NCI-H345 treated with DMSO at 0.1 percent for 48 hours (cell line): ENCODE measurements around the gene NAT10.

Experiments
- DNase-seq: peaks from one replicate; lab custom pipeline; 2025; ENCODE audit not compliant: unreplicated experiment; lab: John Stamatoyannopoulos, UW

NAT10 gene

GRCh38 chr11:34105957-34106504 is 602 bp downstream of the NAT10 start:
- DNase-seq: peak; percentile 17

- DNase-seq: no peak
Measured at GRCh38 chr11:34111722-34112270, 6.4 kb downstream of the NAT10 start.

- no peak for DNase-seq
Measured at GRCh38 chr11:34114014-34114413, 8.6 kb downstream of the NAT10 start.

- no peak for DNase-seq
Measured at GRCh38 chr11:34114471-34114870, 9.0 kb downstream of the NAT10 start.

- DNase-seq: no peak
Measured at GRCh38 chr11:34120651-34121050, 15.2 kb downstream of the NAT10 start.

GRCh38 chr11:34124885-34125668 is 19.6 kb downstream of the NAT10 start:
- no peak for DNase-seq

- no peak for DNase-seq
Measured at GRCh38 chr11:34126959-34127848, 21.8 kb downstream of the NAT10 start.

- DNase-seq: no peak
Measured at GRCh38 chr11:34128824-34129223, 23.4 kb downstream of the NAT10 start.

GRCh38 chr11:34132261-34132965 is 27.0 kb downstream of the NAT10 start:
- no peak for DNase-seq

- DNase-seq: no peak
Measured at GRCh38 chr11:34134765-34135164, 29.3 kb downstream of the NAT10 start.

- no peak for DNase-seq
Measured at GRCh38 chr11:34135439-34135838, 30.0 kb downstream of the NAT10 start.

- no peak for DNase-seq
Measured at GRCh38 chr11:34136420-34136819, 31.0 kb downstream of the NAT10 start.

GRCh38 chr11:34139346-34139745 is 33.9 kb downstream of the NAT10 start:
- DNase-seq: no peak

GRCh38 chr11:34140149-34140548 is 34.7 kb downstream of the NAT10 start:
- no peak for DNase-seq

- no peak for DNase-seq
Measured at GRCh38 chr11:34143048-34143447, 37.6 kb downstream of the NAT10 start.

GRCh38 chr11:34145073-34145472 is 39.6 kb downstream of the NAT10 start:
- DNase-seq: no peak

- DNase-seq: no peak
Measured at GRCh38 chr11:34145847-34146381, 40.5 kb downstream of the NAT10 start.

- DNase-seq: no peak
Measured at GRCh38 chr11:34146411-34146810, 41.0 kb downstream of the NAT10 start.

GRCh38 chr11:34146866-34147265 is 41.4 kb downstream of the NAT10 start:
- no peak for DNase-seq

GRCh38 chr11:34147581-34147980 is 42.2 kb downstream of the NAT10 start:
- DNase-seq: no peak
